Amygdala (tissue), 56 donors: ENCODE data around the gene RMDN2.

Experiments
- DNase-seq, 56 donors: peaks; one replicate each; lab custom pipeline; 2025; lab: John Stamatoyannopoulos, UW

RMDN2 gene

GRCh38 chr2:37925063-37925897 is at the start of gene RMDN2:
RMDN2 (plus strand) TSS chr2:37925287; CDS start chr2:37929278, 3,991 bp downstream.
- DNase-seq, result peak; percentile 30 to 91 (median 81)

GRCh38 chr2:37875403-37875906 is 49.6 kb upstream of the RMDN2 start:
- no peak for DNase-seq

- no peak for DNase-seq
Observed at GRCh38 chr2:37876227-37876626, 48.9 kb upstream of the RMDN2 start.

- DNase-seq, result peak in 4 of 56 donors; percentile 5 to 32 (median 12)
Observed at GRCh38 chr2:37877457-37878315, 47.4 kb upstream of the RMDN2 start.

- no peak for DNase-seq
Observed at GRCh38 chr2:37878536-37878935, 46.6 kb upstream of the RMDN2 start.

GRCh38 chr2:37880551-37880950 is 44.5 kb upstream of the RMDN2 start:
- DNase-seq, result no peak

- DNase-seq, result no peak
Observed at GRCh38 chr2:37881397-37881796, 43.7 kb upstream of the RMDN2 start.

- no peak for DNase-seq
Observed at GRCh38 chr2:37882036-37882435, 43.1 kb upstream of the RMDN2 start.

- DNase-seq, result no peak
Observed at GRCh38 chr2:37883518-37883917, 41.6 kb upstream of the RMDN2 start.

- DNase-seq, result no peak
Observed at GRCh38 chr2:37885329-37885993, 39.6 kb upstream of the RMDN2 start.

GRCh38 chr2:37886745-37887144 is 38.3 kb upstream of the RMDN2 start:
- no peak for DNase-seq

- DNase-seq, result no peak
Observed at GRCh38 chr2:37887286-37887685, 37.8 kb upstream of the RMDN2 start.

- peak in 36 of 56 donors; percentile 2 to 56 (median 20) for DNase-seq
Observed at GRCh38 chr2:37890893-37891495, 34.1 kb upstream of the RMDN2 start.

GRCh38 chr2:37891846-37892435 is 33.1 kb upstream of the RMDN2 start:
- no peak for DNase-seq

GRCh38 chr2:37892436-37893114 is 32.5 kb upstream of the RMDN2 start:
- no peak for DNase-seq

- no peak for DNase-seq
Observed at GRCh38 chr2:37893327-37893726, 31.8 kb upstream of the RMDN2 start.

- no peak for DNase-seq
Observed at GRCh38 chr2:37894047-37894446, 31.0 kb upstream of the RMDN2 start.

- peak in 14 of 56 donors; percentile 1 to 50 (median 16) for DNase-seq
Observed at GRCh38 chr2:37894601-37895000, 30.5 kb upstream of the RMDN2 start.

GRCh38 chr2:37895140-37895539 is 29.9 kb upstream of the RMDN2 start:
- DNase-seq, result no peak
